Breast epithelium (tissue), 4 donors: Measurements from ENCODE around the gene MICAL2. TPM values are rescaled to one million over a fixed set of nuclear protein-coding genes. Genes with fewer than 3 reads are reported as not detected.
"Not testable (repeated sequence)": the region's sequence is repeated elsewhere in the genome, so short reads cannot be mapped to it uniquely, and the experiment has no call there.

Experiments
- DNase-seq, 2 donors: peaks; one replicate each; pipeline ENCODE4 v3.0.0-alpha.2; 2019; ENCODE audit warnings: low spot score in 2 of 2
- H3K27ac ChIP-seq, 2 donors: fragments of 200-600 bp; sonication (generic) in 1 of 2; one replicate each; pipeline ENCODE4 v1.5.1; 2016 to 2019; ENCODE audit warnings: mild to moderate bottlenecking in 1 of 2
- H3K27me3 ChIP-seq, 2 donors: fragments of 200-600 bp; sonication (generic) in 1 of 2; one replicate each; pipeline versions ENCODE4 v1.5.1 to v1.6.0; 2017 to 2019; ENCODE audit warnings: control low read depth in 1 of 2, mild to moderate bottlenecking in 1 of 2
- H3K36me3 ChIP-seq: fragments of 200-600 bp; one replicate; pipeline ENCODE4 v1.5.1; 2019
- H3K4me1 ChIP-seq, 2 donors: fragments of 200-600 bp; sonication (generic); one replicate each; pipeline ENCODE4 v1.5.1; 2016 to 2019; ENCODE audit warnings: control low read depth in 1 of 2
- H3K4me3 ChIP-seq, 3 donors: fragments of 200-600 bp; sonication (generic); 1 replicate in 2 of 3; 2 replicates in 1 of 3; pipeline ENCODE4 v1.5.1; 2016 to 2019; ENCODE audit warnings: mild to moderate bottlenecking in 3 of 3, moderate library complexity in 2 of 3
- H3K9me3 ChIP-seq, 2 donors: fragments of 200-600 bp; sonication (generic) in 1 of 2; one replicate each; pipeline ENCODE4 v1.5.1; 2016 to 2019; ENCODE audit warnings: control low read depth in 1 of 2
- POLR2A ChIP-seq: fragments of 450-650 bp; IDR thresholded peaks from one replicate; pipeline ENCODE4 v1.6.1; 2016; ENCODE audit warnings: antibody characterized with exemption, mild to moderate bottlenecking, moderate library complexity
- POLR2AphosphoS5 ChIP-seq, 3 donors: sonication (generic); formaldehyde crosslinking; IDR thresholded peaks; one replicate each; pipeline ENCODE4 v1.6.1; 2017; ENCODE audit warnings: antibody characterized with exemption in 3 of 3
- intact Hi-C: fragments of 100-400 bp; cut with DNase I; formaldehyde crosslinking; loops from one replicate; pipeline ENCODE4 v1.15.1; 2023; ENCODE audit warnings: low total_unique reads
- total RNA-seq, 3 donors: library from RNA; depleted of rRNA; stranded (reverse); fragments of >200 nt; gene quantifications; one replicate each; pipeline ENCODE4 v1.1.0, GENCODE V29; 2016
- TF ChIP-seq, protein P1 (sequence below), 3 donors: fragments of 450-650 bp; IDR thresholded peaks; one replicate each; pipeline ENCODE4 v1.5.1; 2016 to 2017; ENCODE audit warnings: antibody characterized with exemption in 3 of 3, mild to moderate bottlenecking in 3 of 3, moderate library complexity in 3 of 3

MICAL2 gene
- total RNA-seq, 3 donors from 2014 or later, result 30.9 to 52.4 (median 38.6) TPM

DNA sequence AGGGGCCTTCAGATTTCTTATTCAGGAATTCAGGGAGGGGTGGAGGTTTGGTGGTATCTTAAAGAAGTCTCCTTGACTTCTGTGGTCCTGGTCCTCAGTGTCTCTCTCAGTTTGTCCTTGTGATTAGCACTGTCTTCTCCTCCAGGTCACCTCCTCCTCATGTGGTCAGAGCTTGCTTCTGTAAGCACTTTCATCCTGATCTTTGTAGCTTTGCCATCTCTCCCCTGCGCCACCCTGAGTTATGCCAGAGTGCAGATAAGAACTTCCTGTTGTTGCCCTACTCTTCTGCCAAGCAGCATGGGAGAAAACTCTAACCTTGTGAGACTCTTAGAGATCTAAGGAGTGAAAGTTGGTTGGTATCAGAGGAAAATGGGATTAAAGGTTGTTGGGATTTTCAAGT lies 30.9 kb downstream of the MICAL2 start:
- no peak for DNase-seq
- no peaks in the 10 kb centered on the region for H3K36me3 ChIP-seq
- intact Hi-C loops, result no loop called here
- no peaks in the 10 kb centered on the region for H3K9me3 ChIP-seq
- H3K27me3 ChIP-seq, result no peaks in the 10 kb centered on the region
- peak overlapping the region in 1 of 2 donors; percentile 1 for H3K27ac ChIP-seq
- H3K4me3 ChIP-seq, result no peak overlapping the region
- peaks cover 2 to 10% of the 10 kb centered on the region in 2 donors for H3K4me1 ChIP-seq
- no peak for TF ChIP-seq POLR2A
- TF ChIP-seq, protein P1, sequence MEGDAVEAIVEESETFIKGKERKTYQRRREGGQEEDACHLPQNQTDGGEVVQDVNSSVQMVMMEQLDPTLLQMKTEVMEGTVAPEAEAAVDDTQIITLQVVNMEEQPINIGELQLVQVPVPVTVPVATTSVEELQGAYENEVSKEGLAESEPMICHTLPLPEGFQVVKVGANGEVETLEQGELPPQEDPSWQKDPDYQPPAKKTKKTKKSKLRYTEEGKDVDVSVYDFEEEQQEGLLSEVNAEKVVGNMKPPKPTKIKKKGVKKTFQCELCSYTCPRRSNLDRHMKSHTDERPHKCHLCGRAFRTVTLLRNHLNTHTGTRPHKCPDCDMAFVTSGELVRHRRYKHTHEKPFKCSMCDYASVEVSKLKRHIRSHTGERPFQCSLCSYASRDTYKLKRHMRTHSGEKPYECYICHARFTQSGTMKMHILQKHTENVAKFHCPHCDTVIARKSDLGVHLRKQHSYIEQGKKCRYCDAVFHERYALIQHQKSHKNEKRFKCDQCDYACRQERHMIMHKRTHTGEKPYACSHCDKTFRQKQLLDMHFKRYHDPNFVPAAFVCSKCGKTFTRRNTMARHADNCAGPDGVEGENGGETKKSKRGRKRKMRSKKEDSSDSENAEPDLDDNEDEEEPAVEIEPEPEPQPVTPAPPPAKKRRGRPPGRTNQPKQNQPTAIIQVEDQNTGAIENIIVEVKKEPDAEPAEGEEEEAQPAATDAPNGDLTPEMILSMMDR (IDR thresholded peaks at IDR 0.05), result no peak
- TF ChIP-seq POLR2AphosphoS5 (IDR thresholded peaks at IDR 0.05), result no peak

DNA sequence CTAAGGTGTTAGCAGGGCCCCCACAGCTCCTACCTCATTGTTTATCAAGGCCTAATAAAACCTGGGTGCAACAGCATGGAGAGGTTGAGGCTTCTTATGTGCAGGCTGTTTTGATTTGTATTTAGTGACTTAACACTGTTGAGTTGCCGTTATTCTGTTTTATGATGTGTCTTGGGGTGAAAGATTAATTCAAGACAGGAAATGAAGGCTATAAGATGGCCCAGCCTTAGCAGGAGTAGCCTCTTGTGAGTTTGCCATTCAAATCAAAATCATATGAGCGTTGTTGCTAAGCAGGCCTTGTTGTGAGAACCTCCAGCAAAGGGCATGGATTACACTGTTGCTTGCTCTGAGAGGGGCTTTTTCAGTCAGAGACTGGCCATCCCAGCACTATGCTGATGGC lies 31.8 kb downstream of the MICAL2 start:
- Histone ChIP-seq H3K27ac (no peak overlapping the region), H3K36me3 (no peaks in the 10 kb centered on the region), H3K27me3 (no peaks in the 10 kb centered on the region), H3K4me3 (no peak overlapping the region), H3K4me1 (peaks cover 1 to 3% of the 10 kb centered on the region in 2 donors), H3K9me3 (no peaks in the 10 kb centered on the region)
- intact Hi-C loops, result no loop called here
- no peak for DNase-seq
- TF ChIP-seq, protein P1 (IDR thresholded peaks at IDR 0.05), result no peak
- TF ChIP-seq POLR2AphosphoS5 (IDR thresholded peaks at IDR 0.05), result no peak
- no peak for TF ChIP-seq POLR2A

DNA sequence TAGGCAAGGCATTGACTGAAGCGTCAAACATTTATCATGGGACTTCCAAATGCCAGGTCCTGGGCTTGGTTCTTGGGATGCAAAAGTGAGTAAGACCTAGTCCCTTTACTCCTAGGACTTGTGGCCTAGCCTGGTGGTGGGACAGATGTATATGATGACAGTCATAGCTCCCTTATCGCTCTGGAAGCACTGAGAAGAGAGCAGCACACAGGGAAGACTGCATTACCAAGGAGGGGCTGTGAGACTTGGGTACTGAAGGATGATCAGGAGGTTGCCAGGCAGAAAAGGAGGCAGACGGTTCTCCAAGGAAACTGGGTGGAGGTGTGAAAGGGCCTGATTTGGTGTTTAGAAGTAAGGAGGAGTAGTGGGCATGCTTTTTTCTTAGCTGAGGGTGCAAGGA lies 32.5 kb downstream of the MICAL2 start:
- Histone ChIP-seq H3K4me3 (no peak overlapping the region), H3K9me3 (no peaks in the 10 kb centered on the region), H3K27ac (peak overlapping the region in 1 of 2 donors; percentile 55), H3K36me3 (no peaks in the 10 kb centered on the region), H3K4me1 (no peaks in the 10 kb centered on the region), H3K27me3 (no peaks in the 10 kb centered on the region)
- intact Hi-C loops, result no loop called here
- TF ChIP-seq POLR2A (no peak), POLR2AphosphoS5 (IDR thresholded peaks at IDR 0.05) (no peak)
- TF ChIP-seq, protein P1 (IDR thresholded peaks at IDR 0.05), result no peak
- DNase-seq, result no peak

DNA sequence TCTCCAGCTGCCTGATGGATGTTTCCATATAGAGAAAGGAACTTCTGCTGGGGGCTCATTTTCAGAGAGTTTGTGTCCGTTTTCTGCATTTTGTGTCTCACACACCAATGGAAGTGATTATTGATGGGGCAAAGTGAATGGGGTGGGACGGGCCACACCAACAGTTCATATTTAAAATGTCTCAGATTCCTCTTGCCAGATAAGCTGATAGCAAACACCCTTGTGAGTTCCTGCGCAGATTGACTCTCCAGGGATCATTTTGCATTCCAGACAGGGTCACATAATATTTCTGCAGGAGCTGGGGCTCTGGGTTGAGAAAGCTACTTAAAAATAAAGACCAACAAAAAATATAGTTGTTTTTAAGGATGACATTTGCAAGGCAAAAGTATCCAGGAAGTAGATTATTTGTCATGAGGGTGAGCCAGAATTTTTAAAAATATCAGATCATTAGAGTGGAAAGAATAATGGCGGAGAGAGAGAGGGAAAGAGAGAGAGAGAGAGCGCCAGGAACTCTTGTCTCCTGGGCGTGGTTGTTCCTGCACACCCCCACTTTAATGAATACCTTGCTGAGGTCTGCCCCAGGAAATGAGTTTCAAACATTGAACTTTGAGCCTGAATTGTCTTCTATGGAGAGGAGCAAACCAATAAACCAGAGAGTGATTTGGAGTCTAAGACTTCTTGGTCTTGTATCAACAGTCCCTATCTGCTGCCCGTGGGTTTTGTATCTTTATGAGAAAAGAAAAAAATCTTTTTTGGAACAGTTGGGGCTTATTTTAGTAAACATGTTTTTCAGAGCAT lies 33.3 kb downstream of the MICAL2 start:
- H3K4me1 ChIP-seq, result no peaks in the 10 kb centered on the region
- intact Hi-C loops, result no loop called here
- H3K4me3 ChIP-seq, result no peak overlapping the region
- no peaks in the 10 kb centered on the region for H3K27me3 ChIP-seq
- H3K9me3 ChIP-seq, result no peaks in the 10 kb centered on the region
- TF ChIP-seq POLR2A, result no peak
- no peak for TF ChIP-seq POLR2AphosphoS5 (IDR thresholded peaks at IDR 0.05)
- TF ChIP-seq, protein P1 (IDR thresholded peaks at IDR 0.05), result no peak
- H3K27ac ChIP-seq, result peak overlapping the region in 1 of 2 donors; percentile 55
- no peaks in the 10 kb centered on the region for H3K36me3 ChIP-seq
- DNase-seq, result no peak

DNA sequence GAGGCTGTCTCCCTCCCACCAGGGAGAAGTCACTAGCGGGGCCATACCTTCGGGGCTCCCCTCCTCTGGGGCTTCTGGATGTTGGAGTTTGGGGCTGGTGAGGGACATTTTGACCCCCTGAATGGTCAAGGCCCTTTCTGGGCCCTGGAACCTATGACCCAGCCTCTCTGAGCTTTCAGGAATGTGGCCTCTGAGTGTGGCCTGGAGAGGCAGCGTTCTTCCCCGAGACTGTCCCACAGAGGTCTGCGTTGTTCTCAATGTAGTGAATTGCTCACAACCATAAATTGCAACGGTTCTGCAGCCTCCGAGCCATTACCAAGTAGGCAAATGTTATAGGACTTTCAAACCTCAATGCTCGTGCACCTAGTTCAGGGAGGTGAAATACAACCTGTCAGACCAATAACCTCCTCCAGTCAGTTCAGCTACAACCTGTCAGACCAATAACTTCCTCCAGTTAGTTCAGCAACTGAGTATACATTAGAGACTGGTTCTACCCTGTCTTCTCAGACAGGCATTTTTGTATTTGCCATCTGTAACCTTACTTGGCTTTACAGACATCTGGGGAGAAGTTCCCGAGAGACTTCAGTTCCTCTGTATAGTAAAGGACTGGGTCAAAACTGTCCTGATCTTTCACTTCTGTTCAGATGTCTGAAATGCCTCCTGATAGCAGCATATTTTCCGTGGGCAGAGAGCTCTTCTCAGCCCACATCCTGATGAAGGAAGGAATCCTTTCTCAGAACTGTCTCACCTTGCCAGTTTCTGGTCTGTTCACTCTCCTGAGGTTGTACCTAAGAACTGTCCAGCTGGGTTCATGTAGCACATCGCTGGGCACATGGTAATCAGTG lies 34.2 kb downstream of the MICAL2 start:
- no peak for DNase-seq
- Histone ChIP-seq H3K27me3 (no peaks in the 10 kb centered on the region), H3K27ac (peak overlapping the region; percentile 20 to 55), H3K4me1 (no peaks in the 10 kb centered on the region), H3K4me3 (no peak overlapping the region), H3K36me3 (no peaks in the 10 kb centered on the region), H3K9me3 (no peaks in the 10 kb centered on the region)
- no peak for TF ChIP-seq POLR2AphosphoS5 (IDR thresholded peaks at IDR 0.05)
- TF ChIP-seq POLR2A, result no peak
- intact Hi-C loops, result no loop called here

DNA sequence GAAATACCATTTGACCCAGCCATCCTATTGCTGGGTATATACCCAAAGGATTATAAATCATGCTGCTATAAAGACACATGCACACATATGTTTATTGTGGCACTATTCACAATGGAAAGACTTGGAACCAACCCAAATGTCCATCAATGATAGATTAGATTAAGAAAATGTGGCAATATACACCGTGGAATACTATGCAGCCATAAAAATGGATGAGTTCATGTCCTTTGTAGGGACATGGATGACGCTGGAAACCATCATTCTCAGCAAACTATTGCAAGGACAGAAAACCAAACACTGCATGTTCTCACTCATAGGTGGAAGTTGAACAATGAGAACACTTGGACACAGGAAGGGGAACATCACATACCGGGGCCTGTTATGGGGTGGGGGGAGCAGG lies 36.3 kb downstream of the MICAL2 start:
- H3K9me3 ChIP-seq, H3K27me3 ChIP-seq, H3K4me1 ChIP-seq, H3K4me3 ChIP-seq, H3K27ac ChIP-seq, intact Hi-C loops, H3K36me3 ChIP-seq, DNase-seq: not testable (repeated sequence)
